SK-N-SH treated with all-trans-retinoic acid at 6 μM for 48 hours (cell line): ENCODE measurements around the gene EEIG2.

Source experiments
- ATAC-seq: fragments of 200-7000 bp; cut with Tn5 transposase; 3 replicates; pipeline ENCODE4 v1.9.1; 2020; ENCODE audit warnings: mild to moderate bottlenecking, moderate library complexity
- BACH2 ChIP-seq: fragments of 250-450 bp; sonication (Bioruptor Pico); IDR thresholded peaks from 2 replicates; pipeline ENCODE4 v1.9.0; 2021; ENCODE audit warnings: mild to moderate bottlenecking, borderline replicate concordance
- CSDC2 ChIP-seq: fragments of 250-450 bp; sonication (Bioruptor Pico); IDR thresholded peaks from 2 replicates; pipeline ENCODE4 v1.5.0; 2020; ENCODE audit warnings: mild to moderate bottlenecking, moderate library complexity
- CSRNP3 ChIP-seq: fragments of 250-450 bp; sonication (Bioruptor Pico); IDR thresholded peaks from 2 replicates; pipeline ENCODE4 v1.5.1; 2021; ENCODE audit warnings: mild to moderate bottlenecking, moderate library complexity
- ESRRG ChIP-seq: fragments of 250-450 bp; sonication (Bioruptor Pico); IDR thresholded peaks from 2 replicates; pipeline ENCODE4 v1.6.1; 2021; ENCODE audit warnings: mild to moderate bottlenecking
- GLIS3 ChIP-seq: fragments of 250-450 bp; sonication (Bioruptor Pico); IDR thresholded peaks from 2 replicates; pipeline ENCODE4 v1.5.0; 2020; ENCODE audit warnings: mild to moderate bottlenecking, moderate library complexity
- PATZ1 ChIP-seq: fragments of 250-450 bp; sonication (Bioruptor Pico); IDR thresholded peaks from 2 replicates; pipeline ENCODE4 v1.8.0; 2020; ENCODE audit warnings: mild to moderate bottlenecking, moderate library complexity, borderline replicate concordance
- PPARA ChIP-seq: fragments of 250-450 bp; sonication (Bioruptor Pico); IDR thresholded peaks from 2 replicates; pipeline ENCODE4 v1.5.0; 2020; ENCODE audit warnings: mild to moderate bottlenecking, borderline replicate concordance
- RARB ChIP-seq: fragments of 250-450 bp; sonication (Bioruptor Pico); IDR thresholded peaks from 2 replicates; pipeline ENCODE4 v1.8.0; 2021; ENCODE audit warnings: mild to moderate bottlenecking, moderate library complexity
- SNAI2 ChIP-seq: fragments of 250-450 bp; sonication (Bioruptor Pico); IDR thresholded peaks from 2 replicates; pipeline ENCODE4 v1.5.0; 2020; ENCODE audit warnings: mild to moderate bottlenecking, moderate library complexity
- TCF4 ChIP-seq: fragments of 250-450 bp; sonication (Bioruptor Pico); IDR thresholded peaks from 2 replicates; pipeline ENCODE4 v1.8.0; 2021; ENCODE audit warnings: mild to moderate bottlenecking, moderate library complexity, borderline replicate concordance
- TOX ChIP-seq: fragments of 250-450 bp; sonication (Bioruptor Pico); IDR thresholded peaks from 2 replicates; pipeline ENCODE4 v1.8.0; 2021; ENCODE audit warnings: mild to moderate bottlenecking, moderate library complexity, borderline replicate concordance
- ZNF70 ChIP-seq: fragments of 450-650 bp; formaldehyde crosslinking; IDR thresholded peaks from 2 replicates; pipeline ENCODE4 v1.5.0; 2020; ENCODE audit warnings: mild to moderate bottlenecking, moderate library complexity
- ZNF8 ChIP-seq: fragments of 450-650 bp; formaldehyde crosslinking; IDR thresholded peaks from 2 replicates; pipeline ENCODE4 v1.5.0; 2020; ENCODE audit warnings: mild to moderate bottlenecking, moderate library complexity
- TF ChIP-seq, protein P1 (sequence below): fragments of 250-450 bp; sonication (Bioruptor Pico); IDR thresholded peaks from 2 replicates; pipeline ENCODE4 v1.5.1; 2020; ENCODE audit warnings: low read depth, mild to moderate bottlenecking, moderate library complexity
- TF ChIP-seq, protein P2 (sequence below): fragments of 250-450 bp; sonication (Bioruptor Pico); IDR thresholded peaks from 2 replicates; pipeline ENCODE4 v1.5.0; 2020; ENCODE audit warnings: mild to moderate bottlenecking, moderate library complexity
- TF ChIP-seq, protein P3 (sequence below): fragments of 250-450 bp; sonication (Bioruptor Pico); IDR thresholded peaks from 2 replicates; pipeline ENCODE4 v1.8.0; 2021; ENCODE audit warnings: low read depth, mild to moderate bottlenecking, moderate library complexity, borderline replicate concordance

Gene EEIG2

GRCh38 chr1:108563808-108564207, 3.9 kb downstream of the EEIG2 start:
- ATAC-seq, result no peak
- TF ChIP-seq ESRRG (CRISPR knock-in tag) (no peak), PATZ1 (CRISPR knock-in tag) (no peak), PPARA (CRISPR knock-in tag) (no peak), CSRNP3 (CRISPR knock-in tag) (no peak), ZNF70 (CRISPR knock-in tag) (no peak), RARB (CRISPR knock-in tag) (no peak), BACH2 (CRISPR knock-in tag) (no peak)
- TF ChIP-seq, protein P1, sequence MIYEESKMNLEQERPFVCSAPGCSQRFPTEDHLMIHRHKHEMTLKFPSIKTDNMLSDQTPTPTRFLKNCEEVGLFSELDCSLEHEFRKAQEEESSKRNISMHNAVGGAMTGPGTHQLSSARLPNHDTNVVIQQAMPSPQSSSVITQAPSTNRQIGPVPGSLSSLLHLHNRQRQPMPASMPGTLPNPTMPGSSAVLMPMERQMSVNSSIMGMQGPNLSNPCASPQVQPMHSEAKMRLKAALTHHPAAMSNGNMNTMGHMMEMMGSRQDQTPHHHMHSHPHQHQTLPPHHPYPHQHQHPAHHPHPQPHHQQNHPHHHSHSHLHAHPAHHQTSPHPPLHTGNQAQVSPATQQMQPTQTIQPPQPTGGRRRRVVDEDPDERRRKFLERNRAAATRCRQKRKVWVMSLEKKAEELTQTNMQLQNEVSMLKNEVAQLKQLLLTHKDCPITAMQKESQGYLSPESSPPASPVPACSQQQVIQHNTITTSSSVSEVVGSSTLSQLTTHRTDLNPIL (CRISPR knock-in tag), result no peak
- TF ChIP-seq, protein P2, sequence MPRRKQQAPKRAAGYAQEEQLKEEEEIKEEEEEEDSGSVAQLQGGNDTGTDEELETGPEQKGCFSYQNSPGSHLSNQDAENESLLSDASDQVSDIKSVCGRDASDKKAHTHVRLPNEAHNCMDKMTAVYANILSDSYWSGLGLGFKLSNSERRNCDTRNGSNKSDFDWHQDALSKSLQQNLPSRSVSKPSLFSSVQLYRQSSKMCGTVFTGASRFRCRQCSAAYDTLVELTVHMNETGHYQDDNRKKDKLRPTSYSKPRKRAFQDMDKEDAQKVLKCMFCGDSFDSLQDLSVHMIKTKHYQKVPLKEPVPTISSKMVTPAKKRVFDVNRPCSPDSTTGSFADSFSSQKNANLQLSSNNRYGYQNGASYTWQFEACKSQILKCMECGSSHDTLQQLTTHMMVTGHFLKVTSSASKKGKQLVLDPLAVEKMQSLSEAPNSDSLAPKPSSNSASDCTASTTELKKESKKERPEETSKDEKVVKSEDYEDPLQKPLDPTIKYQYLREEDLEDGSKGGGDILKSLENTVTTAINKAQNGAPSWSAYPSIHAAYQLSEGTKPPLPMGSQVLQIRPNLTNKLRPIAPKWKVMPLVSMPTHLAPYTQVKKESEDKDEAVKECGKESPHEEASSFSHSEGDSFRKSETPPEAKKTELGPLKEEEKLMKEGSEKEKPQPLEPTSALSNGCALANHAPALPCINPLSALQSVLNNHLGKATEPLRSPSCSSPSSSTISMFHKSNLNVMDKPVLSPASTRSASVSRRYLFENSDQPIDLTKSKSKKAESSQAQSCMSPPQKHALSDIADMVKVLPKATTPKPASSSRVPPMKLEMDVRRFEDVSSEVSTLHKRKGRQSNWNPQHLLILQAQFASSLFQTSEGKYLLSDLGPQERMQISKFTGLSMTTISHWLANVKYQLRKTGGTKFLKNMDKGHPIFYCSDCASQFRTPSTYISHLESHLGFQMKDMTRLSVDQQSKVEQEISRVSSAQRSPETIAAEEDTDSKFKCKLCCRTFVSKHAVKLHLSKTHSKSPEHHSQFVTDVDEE (CRISPR knock-in tag), result no peak
- TF ChIP-seq, protein P3, sequence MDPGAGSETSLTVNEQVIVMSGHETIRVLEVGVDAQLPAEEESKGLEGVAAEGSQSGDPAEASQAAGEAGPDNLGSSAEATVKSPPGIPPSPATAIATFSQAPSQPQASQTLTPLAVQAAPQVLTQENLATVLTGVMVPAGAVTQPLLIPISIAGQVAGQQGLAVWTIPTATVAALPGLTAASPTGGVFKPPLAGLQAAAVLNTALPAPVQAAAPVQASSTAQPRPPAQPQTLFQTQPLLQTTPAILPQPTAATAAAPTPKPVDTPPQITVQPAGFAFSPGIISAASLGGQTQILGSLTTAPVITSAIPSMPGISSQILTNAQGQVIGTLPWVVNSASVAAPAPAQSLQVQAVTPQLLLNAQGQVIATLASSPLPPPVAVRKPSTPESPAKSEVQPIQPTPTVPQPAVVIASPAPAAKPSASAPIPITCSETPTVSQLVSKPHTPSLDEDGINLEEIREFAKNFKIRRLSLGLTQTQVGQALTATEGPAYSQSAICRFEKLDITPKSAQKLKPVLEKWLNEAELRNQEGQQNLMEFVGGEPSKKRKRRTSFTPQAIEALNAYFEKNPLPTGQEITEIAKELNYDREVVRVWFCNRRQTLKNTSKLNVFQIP, result no peak

- no peak for TF ChIP-seq BACH2 (CRISPR knock-in tag)
- no peak for TF ChIP-seq ESRRG (CRISPR knock-in tag)
- TF ChIP-seq, protein P3, result no peak
- TF ChIP-seq, protein P2 (CRISPR knock-in tag), result no peak
- TF ChIP-seq PATZ1 (CRISPR knock-in tag), result no peak
- TF ChIP-seq SNAI2 (CRISPR knock-in tag), result no peak
- no peak for TF ChIP-seq TOX
- no peak for TF ChIP-seq CSDC2 (CRISPR knock-in tag)
- no peak for TF ChIP-seq GLIS3
- no peak for TF ChIP-seq TCF4 (CRISPR knock-in tag)
- TF ChIP-seq ZNF8 (CRISPR knock-in tag), result no peak
- TF ChIP-seq RARB (CRISPR knock-in tag), result no peak
- ATAC-seq, result no peak
These were observed 5.2 kb downstream of the EEIG2 start for GRCh38 chr1:108565081-108565480.
